GM18498 (cell line): ENCODE measurements around the gene RPS6KA2.

Experiments used
- ATAC-seq: cut with Tn5 transposase; IDR thresholded peaks from one replicate; pipeline ENCODE4 v1.9.1; 2021; ENCODE audit warnings: mild to moderate bottlenecking, moderate library complexity; ENCODE audit not compliant: unreplicated experiment

RPS6KA2 gene

GRCh38 chr6:166473886-166474571 is 153.0 kb downstream of the RPS6KA2 start:
- ATAC-seq: no peak

GRCh38 chr6:166472636-166473035 is 154.4 kb downstream of the RPS6KA2 start:
- ATAC-seq: no peak

- no peak for ATAC-seq
These were observed 155.2 kb downstream of the RPS6KA2 start for GRCh38 chr6:166471797-166472260.

- no peak for ATAC-seq
These were observed 156.1 kb downstream of the RPS6KA2 start for GRCh38 chr6:166470863-166471410.

- ATAC-seq: no peak
These were observed 156.8 kb downstream of the RPS6KA2 start for GRCh38 chr6:166470029-166470862.

- no peak for ATAC-seq
These were observed 157.6 kb downstream of the RPS6KA2 start for GRCh38 chr6:166469426-166469961.

- no peak for ATAC-seq
These were observed 159.5 kb downstream of the RPS6KA2 start for GRCh38 chr6:166467436-166468000.

GRCh38 chr6:166466178-166467122 is 160.6 kb downstream of the RPS6KA2 start:
- no peak for ATAC-seq

GRCh38 chr6:166465671-166466087 is 161.4 kb downstream of the RPS6KA2 start:
- ATAC-seq: no peak

- ATAC-seq: no peak
These were observed 162.1 kb downstream of the RPS6KA2 start for GRCh38 chr6:166465003-166465399.

GRCh38 chr6:166464068-166465002 is 162.7 kb downstream of the RPS6KA2 start:
- ATAC-seq: no peak

GRCh38 chr6:166463359-166464067 is 163.5 kb downstream of the RPS6KA2 start:
- no peak for ATAC-seq

GRCh38 chr6:166462461-166463135 is 164.5 kb downstream of the RPS6KA2 start:
- ATAC-seq: no peak

GRCh38 chr6:166461821-166462460 is 165.1 kb downstream of the RPS6KA2 start:
- ATAC-seq: no peak

GRCh38 chr6:166460473-166461437 is 166.3 kb downstream of the RPS6KA2 start:
- no peak for ATAC-seq

- no peak for ATAC-seq
These were observed 167.1 kb downstream of the RPS6KA2 start for GRCh38 chr6:166459906-166460305.
